GM12892 (cell line): ENCODE measurements around the gene SLC38A10.

Experiments
- POLR2A ChIP-seq: IDR thresholded peaks from 2 replicates; pipeline ENCODE4 v1.6.1; 2011; ENCODE audit warnings: low read depth, low read length, control low read depth
- POLR2AphosphoS5 ChIP-seq: IDR thresholded peaks from 2 replicates; pipeline ENCODE4 v1.6.1; 2011; ENCODE audit warnings: low read depth, low read length, control low read depth
- TAF1 ChIP-seq: IDR thresholded peaks from 2 replicates; pipeline ENCODE4 v1.6.1; 2011; ENCODE audit warnings: low read depth, mild to moderate bottlenecking, control low read depth, low read length, borderline replicate concordance

GRCh38 chr17:81219476-81220180, 75.5 kb downstream of the SLC38A10 start:
- TF ChIP-seq POLR2A (no peak), POLR2AphosphoS5 (no peak), TAF1 (no peak)
